ENCODE data around the gene FBXO27.

FBXO27 gene

GRCh38 chr19:39017646-39018045, 14.7 kb downstream of the FBXO27 start:
- DNase-seq (ENCODE audit: low spot score), result no peak
- TF ChIP-seq, protein P1, sequence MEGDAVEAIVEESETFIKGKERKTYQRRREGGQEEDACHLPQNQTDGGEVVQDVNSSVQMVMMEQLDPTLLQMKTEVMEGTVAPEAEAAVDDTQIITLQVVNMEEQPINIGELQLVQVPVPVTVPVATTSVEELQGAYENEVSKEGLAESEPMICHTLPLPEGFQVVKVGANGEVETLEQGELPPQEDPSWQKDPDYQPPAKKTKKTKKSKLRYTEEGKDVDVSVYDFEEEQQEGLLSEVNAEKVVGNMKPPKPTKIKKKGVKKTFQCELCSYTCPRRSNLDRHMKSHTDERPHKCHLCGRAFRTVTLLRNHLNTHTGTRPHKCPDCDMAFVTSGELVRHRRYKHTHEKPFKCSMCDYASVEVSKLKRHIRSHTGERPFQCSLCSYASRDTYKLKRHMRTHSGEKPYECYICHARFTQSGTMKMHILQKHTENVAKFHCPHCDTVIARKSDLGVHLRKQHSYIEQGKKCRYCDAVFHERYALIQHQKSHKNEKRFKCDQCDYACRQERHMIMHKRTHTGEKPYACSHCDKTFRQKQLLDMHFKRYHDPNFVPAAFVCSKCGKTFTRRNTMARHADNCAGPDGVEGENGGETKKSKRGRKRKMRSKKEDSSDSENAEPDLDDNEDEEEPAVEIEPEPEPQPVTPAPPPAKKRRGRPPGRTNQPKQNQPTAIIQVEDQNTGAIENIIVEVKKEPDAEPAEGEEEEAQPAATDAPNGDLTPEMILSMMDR (IDR thresholded peaks at IDR 0.05; ENCODE audit: extremely low read depth, missing control alignments), result no peak

DNA sequence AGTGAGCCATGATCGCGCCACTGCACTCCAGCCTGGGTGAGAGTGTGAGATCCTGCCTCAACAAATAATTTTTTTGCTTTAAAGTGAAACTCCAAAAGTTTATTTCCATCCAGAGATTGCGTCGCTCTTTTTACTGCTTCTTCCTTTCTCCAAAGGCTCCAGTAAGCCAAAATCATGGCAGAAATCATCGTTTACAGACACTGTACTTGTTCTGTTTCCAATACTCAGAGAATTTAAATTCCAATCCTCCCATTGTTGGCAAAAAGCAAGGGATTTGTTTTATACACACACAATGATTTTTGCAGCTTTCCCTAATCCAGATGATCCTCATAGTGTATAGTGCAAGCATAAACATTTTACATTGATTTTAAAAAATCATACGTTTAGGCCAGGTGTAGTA, 15.3 kb downstream of the FBXO27 start:
- TF ChIP-seq, protein P1 (IDR thresholded peaks at IDR 0.05; ENCODE audit: extremely low read depth, missing control alignments), result no peak
- DNase-seq (ENCODE audit: low spot score), result no peak

- TF ChIP-seq, protein P1 (IDR thresholded peaks at IDR 0.05; ENCODE audit: extremely low read depth, missing control alignments), result no peak
- DNase-seq (ENCODE audit: low spot score), result no peak
Measured at GRCh38 chr19:39014037-39014436, 18.3 kb downstream of the FBXO27 start.

- DNase-seq (ENCODE audit: low spot score), result no peak
Measured at GRCh38 chr19:39009001-39009400, 23.3 kb downstream of the FBXO27 start.

DNA sequence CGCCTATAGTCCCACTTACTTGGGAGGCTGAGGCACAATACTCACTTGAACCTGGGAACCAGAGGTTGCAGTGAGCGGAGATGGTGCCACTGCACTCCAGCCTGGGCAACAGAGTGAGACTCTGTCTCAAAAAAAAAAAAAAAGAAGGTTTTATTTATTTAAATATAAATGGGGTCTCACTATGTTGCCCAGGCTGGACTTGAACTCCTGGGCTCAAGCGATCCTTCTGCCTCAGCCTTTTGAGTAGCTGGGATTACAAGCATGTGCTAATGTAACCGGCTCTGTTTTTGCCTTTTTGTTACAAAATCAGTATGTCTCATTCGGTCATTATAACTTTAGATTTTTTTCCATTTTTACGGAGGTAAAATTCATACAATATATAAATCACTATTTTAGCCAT, 24.2 kb downstream of the FBXO27 start:
- no peak for DNase-seq (ENCODE audit: low spot score)
- TF ChIP-seq, protein P1 (IDR thresholded peaks at IDR 0.05; ENCODE audit: extremely low read depth, missing control alignments), result no peak

More at GRCh38 chr19:39009001-39009400, 23.3 kb downstream of the FBXO27 start:
- TF ChIP-seq, protein P1 (IDR thresholded peaks at IDR 0.05; ENCODE audit: extremely low read depth, missing control alignments), result no peak

- TF ChIP-seq, protein P1 (IDR thresholded peaks at IDR 0.05; ENCODE audit: extremely low read depth, missing control alignments), result no peak
- no peak for DNase-seq (ENCODE audit: low spot score)
Measured at GRCh38 chr19:39007096-39007495, 25.3 kb downstream of the FBXO27 start.

GRCh38 chr19:39004403-39004802, 27.9 kb downstream of the FBXO27 start:
- TF ChIP-seq, protein P1 (IDR thresholded peaks at IDR 0.05; ENCODE audit: extremely low read depth, missing control alignments), result no peak
- DNase-seq (ENCODE audit: low spot score), result no peak

All from GM20000 (cell line).